Suppressor macrophage (primary cell): Measurements from ENCODE around the gene ZMIZ1.
"Not testable (repeated sequence)": the region's sequence is repeated elsewhere in the genome, so short reads cannot be mapped to it uniquely, and the experiment has no call there.

Source experiments
- DNase-seq, 4 experiments: peaks; one replicate each; pipeline ENCODE4 v3.0.0-alpha.2; 2020 to 2022

Gene ZMIZ1

DNA sequence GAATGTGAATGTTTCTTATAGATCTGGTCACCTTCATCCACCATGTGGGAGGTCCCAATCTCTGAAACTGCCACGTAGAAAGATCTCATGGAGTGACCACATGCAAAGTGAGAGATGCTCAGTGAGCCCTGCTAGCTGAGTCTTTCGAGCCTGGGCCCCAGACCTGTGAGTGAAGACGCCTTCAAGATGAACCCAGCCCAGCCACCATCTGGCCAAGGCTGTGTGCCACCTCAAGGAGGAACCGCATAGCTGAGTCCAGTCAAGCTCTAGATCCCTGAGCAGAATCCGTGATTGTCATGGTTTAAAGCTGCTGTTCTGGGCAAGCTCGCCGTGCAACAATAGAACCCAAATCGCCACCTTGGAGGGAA, 258.3 kb downstream of the ZMIZ1 start:
- no peak for DNase-seq

DNA sequence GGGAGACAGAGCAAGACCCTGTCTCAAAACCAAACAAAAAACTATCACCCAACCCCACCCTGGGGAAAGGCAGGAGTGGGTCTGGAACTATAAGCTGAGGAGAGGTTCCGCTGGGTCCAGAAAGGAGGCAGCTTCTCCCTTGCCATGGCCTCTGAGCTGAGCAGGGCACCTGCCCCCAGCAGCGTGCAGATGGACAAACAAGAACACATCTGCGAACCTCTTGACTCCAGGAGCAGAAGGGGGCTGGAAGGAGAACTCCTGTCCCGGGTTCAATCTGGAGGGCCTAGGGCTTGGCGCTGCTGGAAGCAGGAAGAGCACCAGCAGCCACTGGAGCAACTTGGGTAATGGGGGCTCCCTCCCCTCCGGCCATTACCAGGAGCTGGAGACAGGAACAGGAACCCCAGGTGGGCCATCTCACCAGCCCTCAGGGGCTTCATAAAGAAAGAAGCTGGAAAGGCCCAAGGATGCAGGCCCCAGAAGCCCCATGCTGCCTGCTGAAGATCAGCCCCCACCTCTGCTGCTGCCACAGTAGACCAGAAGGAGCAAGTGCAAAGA, 259.5 kb downstream of the ZMIZ1 start:
- DNase-seq = no peak

DNA sequence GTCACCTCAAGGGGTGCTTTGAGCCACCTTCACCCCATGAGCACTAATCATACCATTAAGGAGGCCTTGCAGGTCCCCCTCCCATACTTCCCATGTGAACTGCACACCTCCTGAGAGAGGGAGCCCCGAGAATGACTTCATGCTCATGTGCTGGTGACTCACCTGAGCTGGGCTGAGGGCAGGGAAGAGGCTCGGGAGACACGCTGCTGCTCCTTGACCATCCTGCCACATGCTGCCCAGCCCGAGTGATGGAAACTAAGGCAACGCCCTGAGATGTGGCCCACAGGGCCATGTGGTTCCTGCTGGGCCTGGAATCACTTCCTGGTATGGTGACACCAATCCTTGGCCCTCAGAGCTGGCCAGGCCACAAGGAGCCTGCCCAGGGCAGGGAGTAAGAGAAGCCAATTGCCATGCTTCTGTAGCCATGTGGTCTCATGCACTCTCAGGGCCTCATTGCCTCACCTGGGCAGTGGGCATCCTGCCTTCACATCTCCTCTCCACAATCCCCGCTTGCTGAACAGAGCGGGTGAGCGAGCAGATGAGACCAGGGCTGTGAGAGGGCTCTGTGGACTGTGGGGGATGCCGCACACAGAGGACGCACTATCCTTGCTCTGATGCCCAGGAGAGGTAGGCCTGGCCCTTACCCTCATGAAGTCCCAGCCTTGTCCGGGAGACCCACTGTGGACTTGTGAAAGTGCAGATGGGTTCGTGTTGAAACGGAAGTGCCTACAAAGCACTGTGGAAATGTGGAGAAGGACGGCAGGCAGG, 260.2 kb downstream of the ZMIZ1 start:
- peak; percentile 49 to 67 (median 62) for DNase-seq

DNA sequence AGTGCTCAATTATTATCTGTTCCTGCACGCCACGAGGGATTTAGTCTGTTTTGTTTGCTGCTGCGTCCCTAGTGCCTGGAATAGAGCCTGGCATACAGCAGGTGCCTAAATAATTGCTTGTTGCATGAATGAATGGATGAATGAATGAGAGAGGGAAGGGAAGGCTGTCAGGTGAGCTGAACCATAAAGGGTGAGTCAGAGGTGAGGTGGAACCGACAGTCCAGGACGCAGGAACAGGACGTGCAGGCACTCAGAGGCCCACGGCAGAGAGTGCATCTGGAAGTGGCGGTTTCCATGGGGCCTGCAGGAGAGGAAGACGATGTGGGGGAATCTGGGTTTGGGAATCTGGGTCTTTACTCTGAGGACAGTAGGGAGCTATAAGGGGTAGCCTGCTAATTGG, 260.8 kb downstream of the ZMIZ1 start:
- no peak for DNase-seq

DNA sequence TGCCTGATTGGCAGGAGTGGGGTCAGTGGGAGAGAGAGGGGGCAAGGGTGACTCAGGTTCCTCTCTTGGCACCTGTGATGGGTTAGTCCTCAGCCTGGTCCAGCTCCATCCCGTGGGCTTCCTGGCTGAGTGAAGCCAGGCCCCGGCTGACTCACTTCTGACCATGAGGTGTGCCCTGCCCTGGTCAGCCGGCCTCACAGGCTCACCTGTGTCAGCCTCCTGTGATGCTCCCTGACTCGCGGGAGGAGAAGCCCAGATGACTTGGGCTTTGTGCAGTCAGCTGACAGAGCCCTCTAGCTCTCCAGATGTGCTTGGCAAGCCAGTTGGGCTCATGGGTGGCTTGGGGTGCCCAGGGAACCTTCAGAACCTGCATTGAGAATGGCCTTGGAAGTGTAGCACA, 262.5 kb downstream of the ZMIZ1 start:
- peak in 1 of 4 experiments; percentile 27 for DNase-seq

- DNase-seq = peak; percentile 95 to 99 (median 96)
Measured at GRCh38 chr10:79331709-79332108, 262.9 kb downstream of the ZMIZ1 start.

DNA sequence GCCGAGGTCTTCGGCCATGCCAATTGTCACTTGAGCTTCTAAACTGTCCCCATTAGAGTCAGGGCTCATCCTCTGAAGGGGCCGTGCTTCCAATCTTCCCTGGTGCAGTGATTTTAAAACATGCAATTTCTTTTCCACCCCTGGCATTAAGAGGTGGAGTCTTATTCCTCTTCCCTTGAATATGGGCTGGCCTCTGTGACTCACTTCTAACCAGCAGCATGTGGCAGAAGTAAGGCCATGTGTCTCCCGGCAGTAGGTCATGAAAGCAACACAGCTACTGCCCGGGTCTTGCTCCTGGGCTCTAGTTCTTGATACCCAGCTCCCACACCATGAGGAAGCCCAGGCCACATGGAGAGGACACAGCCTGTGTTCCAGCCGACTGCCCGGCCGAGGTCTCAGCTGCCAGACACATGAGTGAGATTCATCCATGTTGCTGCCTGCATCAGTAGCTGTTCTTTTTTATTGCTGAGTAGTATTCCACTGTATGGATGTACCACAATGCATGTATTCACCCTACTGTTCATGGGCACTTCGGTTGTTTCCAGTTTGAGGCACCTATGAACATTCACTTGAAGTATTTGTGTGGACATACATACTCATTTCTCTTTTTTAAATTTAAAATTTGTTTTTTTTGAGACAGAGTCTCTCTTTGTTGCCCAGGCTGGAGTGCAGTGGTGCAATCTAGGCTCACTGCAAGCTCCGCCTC, 264.0 kb downstream of the ZMIZ1 start:
- not testable (repeated sequence) for DNase-seq

DNA sequence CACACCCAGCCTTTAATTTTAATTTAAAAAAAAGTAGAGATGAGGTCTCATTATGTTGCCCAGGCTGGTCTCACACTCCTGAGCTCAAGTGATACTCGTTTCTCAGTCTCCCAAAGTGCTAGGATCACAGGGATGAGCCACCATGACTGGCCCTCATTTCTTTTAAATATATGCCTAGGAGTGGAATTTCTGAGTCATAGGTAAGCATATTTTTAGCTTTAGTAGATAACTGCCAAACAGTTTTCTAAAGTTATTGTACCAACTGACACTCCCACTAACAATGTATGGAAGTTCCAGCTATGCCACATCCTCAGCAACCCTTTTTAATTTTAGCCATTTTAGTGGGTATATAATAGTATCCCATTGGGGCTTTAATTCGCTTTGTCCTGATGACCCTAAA, 264.7 kb downstream of the ZMIZ1 start:
- DNase-seq = no peak

- no peak for DNase-seq
Measured at GRCh38 chr10:79334573-79334972, 265.8 kb downstream of the ZMIZ1 start.

DNA sequence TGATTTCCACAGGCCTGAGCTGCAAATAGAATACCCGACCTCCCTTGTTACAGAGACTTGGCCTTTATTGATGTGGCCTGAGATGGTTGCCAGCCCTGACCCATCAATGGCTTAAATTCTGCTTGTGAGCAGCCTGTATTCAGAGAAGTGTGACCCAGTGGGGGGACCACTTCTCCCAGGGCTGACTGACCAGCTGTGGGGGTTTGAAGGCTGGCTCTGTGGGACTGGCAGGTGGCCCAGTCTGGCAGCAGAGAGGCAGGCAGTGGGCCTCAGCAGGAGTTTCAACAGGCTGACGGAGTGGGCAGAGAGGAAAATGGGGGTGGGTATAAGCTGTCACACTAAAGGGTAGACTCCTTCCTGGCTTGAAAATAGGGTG, 266.3 kb downstream of the ZMIZ1 start:
- DNase-seq = peak in 1 of 4 experiments; percentile 32

DNA sequence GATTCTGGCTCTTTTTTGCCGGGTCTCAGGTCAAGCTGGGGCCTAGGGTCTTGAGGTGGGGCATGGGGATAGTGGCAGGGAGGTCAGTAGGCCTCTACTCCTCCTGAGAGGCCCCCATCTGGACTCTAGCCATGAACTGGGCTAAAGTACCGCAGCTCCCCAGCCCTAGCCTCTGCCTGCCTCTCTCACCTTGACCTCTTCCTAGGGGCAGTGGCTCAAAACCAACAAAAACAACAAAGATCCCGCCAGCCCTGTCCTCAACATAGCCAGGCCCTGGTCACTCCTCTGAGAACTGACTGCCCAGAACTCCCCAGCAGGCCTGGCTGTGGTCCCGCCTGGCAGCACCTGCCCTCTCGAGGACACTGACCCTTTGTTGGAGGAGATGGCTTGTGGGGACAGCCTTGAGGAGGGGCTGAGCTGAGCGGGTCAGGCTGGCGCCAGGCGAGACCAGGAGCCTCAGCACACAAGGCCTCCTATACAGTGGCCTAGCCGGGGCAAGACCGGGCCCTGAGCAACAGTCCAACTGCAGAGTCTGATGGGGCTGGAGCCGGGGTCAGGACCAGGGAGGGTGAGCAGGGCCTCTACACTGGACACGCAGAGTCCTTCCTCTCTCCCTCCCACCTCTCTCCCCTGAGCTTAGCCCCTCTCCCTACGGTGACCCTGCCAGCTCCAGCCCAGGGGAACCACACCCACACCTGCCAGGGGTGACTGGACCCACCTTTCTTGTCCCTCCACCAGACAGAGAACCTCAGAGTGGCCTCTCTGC, 266.9 kb downstream of the ZMIZ1 start:
- no peak for DNase-seq

- DNase-seq = no peak
Measured at GRCh38 chr10:79336276-79336675, 267.5 kb downstream of the ZMIZ1 start.

DNA sequence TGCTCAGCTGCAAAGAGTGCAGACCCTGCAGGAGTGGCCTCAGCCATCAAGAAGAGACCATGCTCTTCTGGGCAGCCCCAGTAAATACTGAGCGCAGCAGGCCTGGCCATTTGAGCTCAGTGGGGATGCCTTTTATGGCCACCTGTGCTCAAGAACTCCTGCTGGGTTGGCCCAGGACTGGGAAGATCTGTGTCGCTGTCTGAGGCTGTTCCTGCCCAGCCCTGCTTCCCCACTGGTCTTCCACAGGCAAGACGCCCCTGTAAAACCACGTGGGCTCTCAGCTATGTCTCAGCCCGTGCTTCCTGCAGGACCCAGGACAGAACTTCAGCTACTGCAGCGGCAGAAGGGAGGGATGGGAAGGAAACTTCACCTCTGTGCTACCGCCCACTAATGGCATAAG, 268.0 kb downstream of the ZMIZ1 start:
- no peak for DNase-seq

DNA sequence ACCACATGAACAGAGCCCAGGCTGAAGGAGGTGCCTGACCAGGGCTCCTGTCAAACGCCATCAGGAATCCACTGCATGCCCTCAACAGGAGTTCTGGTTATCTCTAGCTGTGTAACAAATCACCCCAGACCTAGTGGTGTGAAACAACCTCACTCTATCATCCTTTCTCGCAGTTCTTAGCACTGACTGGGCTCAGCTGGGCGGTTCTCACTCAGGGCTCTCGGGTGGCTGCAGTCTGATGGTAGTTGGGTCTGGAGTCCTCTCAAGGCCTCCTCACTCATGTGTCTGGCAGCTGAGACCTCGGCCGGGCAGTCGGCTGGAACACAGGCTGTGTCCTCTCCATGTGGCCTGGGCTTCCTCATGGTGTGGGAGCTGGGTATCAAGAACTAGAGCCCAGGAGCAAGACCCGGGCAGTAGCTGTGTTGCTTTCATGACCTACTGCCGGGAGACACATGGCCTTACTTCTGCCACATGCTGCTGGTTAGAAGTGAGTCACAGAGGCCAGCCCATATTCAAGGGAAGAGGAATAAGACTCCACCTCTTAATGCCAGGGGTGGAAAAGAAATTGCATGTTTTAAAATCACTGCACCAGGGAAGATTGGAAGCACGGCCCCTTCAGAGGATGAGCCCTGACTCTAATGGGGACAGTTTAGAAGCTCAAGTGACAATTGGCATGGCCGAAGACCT, 269.2 kb downstream of the ZMIZ1 start:
- not testable (repeated sequence) for DNase-seq

DNA sequence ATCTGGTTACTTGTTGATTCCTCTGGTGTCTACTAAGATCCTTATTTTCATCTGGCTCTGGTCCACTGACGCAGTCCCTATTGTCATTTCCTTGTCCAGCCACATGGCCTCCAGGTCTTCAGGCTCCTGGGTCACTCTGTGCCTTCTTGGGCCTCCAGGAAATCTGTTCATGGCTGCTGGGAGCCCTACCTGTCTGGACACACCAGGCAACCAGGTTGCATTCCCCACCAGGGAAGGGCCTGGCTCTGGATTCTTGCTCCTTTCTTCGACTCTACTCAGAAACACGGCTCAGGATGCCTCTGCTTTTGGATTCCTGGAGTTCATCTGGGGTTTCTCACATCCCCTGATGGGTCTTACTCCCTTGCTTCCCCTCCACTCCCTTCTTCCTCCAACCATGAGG, 270.5 kb downstream of the ZMIZ1 start:
- DNase-seq = no peak

DNA sequence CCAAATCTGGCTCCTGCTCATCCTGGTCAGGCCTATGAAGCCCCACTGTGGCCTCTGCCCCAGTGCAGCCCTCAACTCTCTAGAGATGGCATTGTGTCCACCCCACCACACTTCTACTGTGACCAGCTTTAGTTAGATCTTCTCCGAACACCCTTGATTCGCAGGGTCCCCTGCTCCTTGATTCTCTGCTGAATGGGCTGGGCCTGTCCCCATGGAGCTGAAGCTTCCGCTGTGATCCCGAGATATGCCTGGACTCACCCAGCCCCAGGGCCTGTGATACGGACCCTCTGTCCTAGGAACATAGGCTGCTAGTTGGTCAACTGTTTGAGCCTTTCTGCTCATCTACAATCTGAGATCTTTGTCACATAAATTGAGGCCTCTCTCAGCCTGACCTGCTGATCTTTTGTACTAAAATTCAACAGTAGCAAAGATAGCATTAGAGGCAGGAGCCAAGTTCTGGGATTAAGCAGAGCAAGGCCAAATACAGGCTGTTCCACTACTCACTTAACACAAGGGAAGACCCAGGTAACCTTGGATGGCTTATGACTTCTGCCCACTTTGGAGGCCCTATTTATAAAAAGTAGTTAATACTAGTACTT, 272.0 kb downstream of the ZMIZ1 start:
- DNase-seq = no peak

- no peak for DNase-seq
Measured at GRCh38 chr10:79342295-79342761, 273.6 kb downstream of the ZMIZ1 start.

DNA sequence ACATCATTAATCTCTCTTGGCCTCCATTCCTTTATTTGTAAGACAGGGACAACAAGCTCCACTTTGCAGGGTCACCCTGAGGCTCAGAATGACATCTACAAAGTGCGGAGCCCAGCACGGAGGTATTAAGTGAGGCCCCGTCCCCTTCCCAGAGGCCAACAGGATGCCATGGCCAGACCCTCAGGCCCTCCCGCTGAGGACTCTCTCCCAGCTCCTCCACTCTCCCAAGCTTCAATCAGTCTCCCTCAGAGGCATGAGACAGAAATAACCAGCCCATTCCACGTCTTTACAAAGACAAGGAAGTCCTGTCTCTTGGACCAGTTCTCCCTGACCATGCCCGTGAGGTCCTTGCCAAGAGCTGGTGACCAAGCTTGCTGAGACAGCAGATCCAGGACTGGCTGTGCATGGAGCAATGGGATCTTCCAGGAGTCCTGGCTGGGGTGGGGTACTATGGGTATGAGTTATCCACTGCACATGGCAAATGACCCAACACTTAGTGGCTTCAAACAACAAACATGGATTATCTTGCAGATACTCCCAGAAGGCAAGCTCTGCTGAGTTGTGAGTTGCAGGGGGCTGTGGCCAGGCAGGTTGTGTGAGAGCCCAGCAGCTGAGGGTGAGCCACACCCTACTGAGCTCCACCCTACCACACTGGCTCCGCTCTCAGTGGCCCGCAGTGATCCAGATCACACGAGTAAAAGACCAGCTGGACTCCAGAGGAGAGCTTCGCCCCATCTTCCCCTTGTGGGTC, 274.2 kb downstream of the ZMIZ1 start:
- peak in 3 of 4 experiments; percentile 44 to 56 (median 48) for DNase-seq

DNA sequence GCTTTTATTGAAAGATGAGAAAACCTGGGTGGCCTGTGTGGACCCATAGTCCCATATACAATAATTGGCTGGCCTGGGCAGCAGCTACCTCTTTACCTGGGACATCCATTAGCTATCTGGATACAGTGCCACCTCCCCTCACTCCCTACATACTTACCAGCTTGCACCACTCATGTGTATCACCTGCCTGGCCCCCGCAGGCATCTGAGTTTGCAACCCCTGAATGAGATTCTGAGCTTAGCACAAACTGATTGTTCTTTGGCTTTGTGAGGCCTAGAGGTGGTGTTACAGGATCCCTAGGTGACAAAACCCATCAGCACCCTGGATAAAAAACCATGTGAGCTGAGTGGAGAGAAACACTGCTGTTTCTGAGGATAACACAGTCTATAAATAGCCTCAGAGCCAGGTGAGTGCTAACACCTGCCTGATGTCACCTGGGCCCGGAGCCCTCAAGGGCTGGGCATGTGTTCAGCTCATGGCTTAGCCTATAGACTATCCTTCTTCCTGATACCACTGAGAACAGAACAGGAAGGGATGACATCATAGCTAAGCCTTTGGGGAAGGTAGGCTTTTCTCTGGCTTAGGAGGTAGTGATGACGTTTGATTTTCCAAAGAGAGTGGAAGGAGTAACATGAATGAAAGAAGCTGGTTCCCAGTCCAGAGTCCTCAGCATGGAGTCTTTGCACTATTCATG, 275.9 kb downstream of the ZMIZ1 start:
- peak in 2 of 4 experiments; percentile 49 to 62 for DNase-seq

DNA sequence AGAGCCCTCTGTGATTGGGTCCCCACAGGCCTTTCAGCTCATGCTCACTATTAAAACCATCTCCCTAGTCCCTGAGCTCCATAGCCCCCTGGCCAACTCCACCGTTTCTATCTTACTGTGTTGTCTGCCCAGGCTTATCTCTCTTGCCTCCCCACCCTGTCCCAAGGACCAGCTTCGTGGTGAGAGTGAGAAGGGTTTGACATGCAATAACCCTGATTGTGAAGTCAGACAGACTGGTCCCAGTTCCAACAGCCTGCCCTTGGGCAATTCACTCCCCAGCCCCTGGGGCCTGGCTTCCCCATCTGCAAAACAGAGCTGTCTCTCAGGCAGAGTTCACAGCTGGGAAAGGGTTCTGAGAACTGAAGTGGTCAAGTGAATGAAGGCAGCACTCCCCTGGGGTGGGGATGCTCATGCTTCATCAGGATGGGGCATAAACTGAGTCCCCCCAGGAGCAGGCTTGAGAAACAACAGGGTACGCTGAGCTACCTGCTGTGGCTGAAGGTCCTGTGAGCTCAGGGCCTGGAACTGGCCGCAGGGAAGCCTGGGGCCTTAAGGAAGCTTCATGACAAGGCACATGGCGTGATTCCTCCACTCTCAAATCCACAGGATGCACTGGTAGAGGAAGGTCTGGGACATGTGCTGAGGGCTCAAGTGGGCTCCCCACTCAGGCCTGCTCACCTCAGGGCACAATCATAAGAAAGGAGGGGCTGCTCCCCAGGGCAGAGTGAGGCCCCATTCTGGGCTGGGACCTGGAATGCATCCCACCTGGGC, 276.7 kb downstream of the ZMIZ1 start:
- DNase-seq = peak; percentile 56 to 79 (median 72)
